ENCODE data around the gene OXSR1. TPM values are rescaled to one million over a fixed set of nuclear protein-coding genes. Genes with fewer than 3 reads are reported as not detected.

The OXSR1 gene
- total RNA-seq, 4 donors from 2014 or later = 12.9 to 45.6 (median 39.5) TPM

GRCh38 chr3:38140326-38141172, 24.8 kb upstream of the OXSR1 start:
- H3K27ac ChIP-seq = no peak overlapping the region
- H3K4me1 ChIP-seq = no peaks in the 10 kb centered on the region
- H3K36me3 ChIP-seq = no peaks in the 10 kb centered on the region
- no peak overlapping the region for H3K4me3 ChIP-seq
- intact Hi-C loops (cut with DNase I; ENCODE audit: low total_unique reads) = no loop called here
- DNase-seq = no peak
- H3K27me3 ChIP-seq = no peaks in the 10 kb centered on the region
- H3K9me3 ChIP-seq = no peaks in the 10 kb centered on the region
- TF ChIP-seq CTCF (IDR thresholded peaks at IDR 0.05) (no peak), POLR2A (IDR thresholded peaks at IDR 0.05) (no peak)

DNA sequence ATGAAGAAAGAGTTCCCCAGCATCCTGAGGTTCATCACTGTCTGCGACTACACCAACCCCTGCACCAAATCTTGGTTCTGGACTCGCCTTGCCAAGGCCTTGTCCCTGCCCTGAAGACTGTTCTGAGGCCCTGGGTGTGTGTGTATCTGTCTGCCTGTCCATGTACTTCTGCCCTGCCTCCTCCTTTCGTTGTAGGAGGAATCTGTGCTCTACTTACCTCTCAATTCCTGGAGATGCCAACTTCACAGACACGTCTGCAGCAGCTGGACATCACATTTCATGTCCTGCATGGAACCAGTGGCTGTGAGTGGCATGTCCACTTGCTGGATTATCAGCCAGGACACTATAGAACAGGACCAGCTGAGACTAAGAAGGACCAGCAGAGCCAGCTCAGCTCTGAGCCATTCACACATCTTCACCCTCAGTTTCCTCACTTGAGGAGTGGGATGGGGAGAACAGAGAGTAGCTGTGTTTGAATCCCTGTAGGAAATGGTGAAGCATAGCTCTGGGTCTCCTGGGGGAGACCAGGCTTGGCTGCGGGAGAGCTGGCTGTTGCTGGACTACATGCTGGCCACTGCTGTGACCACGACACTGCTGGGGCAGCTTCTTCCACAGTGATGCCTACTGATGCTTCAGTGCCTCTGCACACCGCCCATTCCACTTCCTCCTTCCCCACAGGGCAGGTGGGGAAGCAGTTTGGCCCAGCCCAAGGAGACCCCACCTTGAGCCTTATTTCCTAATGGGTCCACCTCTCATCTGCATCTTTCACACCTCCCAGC, 24.0 kb upstream of the OXSR1 start:
- H3K4me1 ChIP-seq = no peaks in the 10 kb centered on the region
- no peak for TF ChIP-seq POLR2A (IDR thresholded peaks at IDR 0.05)
- no peak for TF ChIP-seq CTCF (IDR thresholded peaks at IDR 0.05)
- H3K27ac ChIP-seq = no peak overlapping the region
- intact Hi-C loops (cut with DNase I; ENCODE audit: low total_unique reads) = no loop called here
- no peak overlapping the region for H3K4me3 ChIP-seq
- H3K27me3 ChIP-seq = no peaks in the 10 kb centered on the region
- DNase-seq = no peak
- no peaks in the 10 kb centered on the region for H3K36me3 ChIP-seq
- no peaks in the 10 kb centered on the region for H3K9me3 ChIP-seq

DNA sequence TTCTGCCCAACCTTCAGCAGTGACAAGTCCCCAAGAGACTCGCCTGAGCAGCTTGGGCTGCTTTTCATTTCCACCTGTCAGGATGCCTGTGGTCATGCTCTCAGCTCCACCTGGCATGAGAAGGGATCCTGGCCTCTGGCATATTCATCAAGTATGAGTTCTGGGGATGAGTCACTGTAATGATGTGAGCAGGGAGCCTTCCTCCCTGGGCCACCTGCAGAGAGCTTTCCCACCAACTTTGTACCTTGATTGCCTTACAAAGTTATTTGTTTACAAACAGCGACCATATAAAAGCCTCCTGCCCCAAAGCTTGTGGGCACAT, 23.4 kb upstream of the OXSR1 start:
- Histone ChIP-seq H3K4me1 (no peaks in the 10 kb centered on the region), H3K4me3 (no peak overlapping the region), H3K36me3 (no peaks in the 10 kb centered on the region), H3K27me3 (no peaks in the 10 kb centered on the region), H3K27ac (no peak overlapping the region), H3K9me3 (no peaks in the 10 kb centered on the region)
- TF ChIP-seq CTCF (IDR thresholded peaks at IDR 0.05) (no peak), POLR2A (IDR thresholded peaks at IDR 0.05) (no peak)
- intact Hi-C loops (cut with DNase I; ENCODE audit: low total_unique reads) = no loop called here
- DNase-seq = no peak

- no peak for DNase-seq
- Histone ChIP-seq H3K27me3 (no peaks in the 10 kb centered on the region), H3K36me3 (no peaks in the 10 kb centered on the region), H3K27ac (no peak overlapping the region), H3K4me3 (no peak overlapping the region), H3K9me3 (no peaks in the 10 kb centered on the region), H3K4me1 (no peaks in the 10 kb centered on the region)
- TF ChIP-seq CTCF (IDR thresholded peaks at IDR 0.05) (no peak), POLR2A (IDR thresholded peaks at IDR 0.05) (no peak)
- intact Hi-C loops (cut with DNase I; ENCODE audit: low total_unique reads) = no loop called here
Observed at GRCh38 chr3:38142959-38143358, 22.4 kb upstream of the OXSR1 start.

DNA sequence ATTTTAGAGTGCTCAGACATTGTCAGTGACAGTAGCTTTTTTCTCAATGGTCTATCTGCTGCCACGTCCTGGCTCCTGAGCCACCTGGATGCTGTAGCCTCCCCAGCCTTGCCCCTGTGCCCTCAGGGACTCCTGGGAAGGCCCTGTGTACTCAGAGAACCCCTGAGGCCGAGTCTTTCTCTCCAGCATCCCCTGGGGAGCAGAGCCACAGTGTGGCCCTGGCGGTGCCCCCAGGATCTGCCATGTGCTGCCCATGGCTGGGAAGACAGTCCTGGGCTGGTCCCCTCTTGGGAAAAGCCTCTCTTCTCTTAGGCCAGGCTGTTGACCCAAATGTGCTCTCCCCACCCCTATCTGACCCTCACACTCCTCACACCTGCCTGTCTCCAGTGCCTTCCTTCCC, 21.8 kb upstream of the OXSR1 start:
- TF ChIP-seq CTCF (IDR thresholded peaks at IDR 0.05) (no peak), POLR2A (IDR thresholded peaks at IDR 0.05) (no peak)
- Histone ChIP-seq H3K4me3 (no peak overlapping the region), H3K9me3 (no peaks in the 10 kb centered on the region), H3K27ac (no peak overlapping the region), H3K36me3 (no peaks in the 10 kb centered on the region), H3K4me1 (no peaks in the 10 kb centered on the region), H3K27me3 (no peaks in the 10 kb centered on the region)
- intact Hi-C loops (cut with DNase I; ENCODE audit: low total_unique reads) = no loop called here
- DNase-seq = no peak

All from uterus (tissue), 4 donors.